ENCODE data around the gene P2RX7.

- TF ChIP-seq ZNF423 (CRISPR knock-in tag; IDR thresholded peaks at IDR 0.05) (no peak), ZNF232 (CRISPR knock-in tag; IDR thresholded peaks at IDR 0.05) (no peak), CREB1 (CRISPR knock-in tag; IDR thresholded peaks at IDR 0.05) (no peak), CTCF (IDR thresholded peaks at IDR 0.05) (no peak), ESRRA (CRISPR knock-in tag; IDR thresholded peaks at IDR 0.05; ENCODE audit: borderline replicate concordance) (no peak), PRDM15 (CRISPR knock-in tag; IDR thresholded peaks at IDR 0.05) (no peak), FOXK1 (CRISPR knock-in tag; IDR thresholded peaks at IDR 0.05) (0 out of 2 replicates have a peak, but pooled peaks have one; percentile 34), MAX (CRISPR knock-in tag; IDR thresholded peaks at IDR 0.05) (no peak), TEAD4 (CRISPR knock-in tag; IDR thresholded peaks at IDR 0.05) (no peak), IRF1 (CRISPR knock-in tag; IDR thresholded peaks at IDR 0.05) (no peak)
These were observed at the start of gene P2RX7 for GRCh38 chr12:121132601-121133481.
